Measurements from ENCODE around the gene DISP3.

DNA sequence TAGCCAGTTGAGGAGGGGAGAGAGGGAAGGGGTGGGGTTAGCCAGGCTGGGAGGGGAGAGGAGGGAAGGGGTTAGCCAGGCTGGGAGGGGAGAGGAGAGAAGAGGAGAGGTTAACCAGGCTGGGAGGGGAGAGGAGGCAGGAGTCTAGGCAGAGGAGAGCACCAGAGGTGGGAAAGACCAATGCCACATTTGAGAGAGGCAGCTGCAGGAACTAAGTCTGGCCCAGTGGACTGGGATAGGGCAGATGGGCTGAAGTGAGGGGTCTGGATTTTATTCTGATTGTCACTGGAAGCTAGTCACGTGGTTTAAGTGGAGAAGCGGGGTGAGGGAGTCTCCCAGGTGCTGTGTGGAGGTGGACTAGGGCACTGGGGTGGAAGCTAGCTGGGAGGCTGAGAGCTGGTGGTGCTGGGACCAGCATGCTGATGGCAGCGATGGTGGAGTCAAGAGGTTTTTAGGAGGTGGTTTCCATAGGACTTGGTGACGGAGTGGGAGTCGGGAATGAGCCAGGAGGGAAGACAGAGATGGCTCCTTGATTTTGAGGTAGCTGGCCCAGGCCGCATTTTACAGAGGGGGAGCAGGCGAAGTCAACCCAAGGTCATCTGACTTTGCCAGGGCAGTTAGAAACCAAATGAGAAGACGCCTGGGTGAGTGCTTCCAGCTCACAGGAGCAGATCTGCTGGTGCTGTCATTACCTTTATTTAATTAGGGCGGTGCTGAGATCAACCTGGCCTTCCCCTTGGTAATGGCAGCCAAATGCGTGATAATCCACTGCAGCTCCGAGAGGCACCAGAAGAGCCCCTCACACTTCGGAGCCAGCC, 42.8 kb downstream of the DISP3 start:
- TF ChIP-seq, protein P1, sequence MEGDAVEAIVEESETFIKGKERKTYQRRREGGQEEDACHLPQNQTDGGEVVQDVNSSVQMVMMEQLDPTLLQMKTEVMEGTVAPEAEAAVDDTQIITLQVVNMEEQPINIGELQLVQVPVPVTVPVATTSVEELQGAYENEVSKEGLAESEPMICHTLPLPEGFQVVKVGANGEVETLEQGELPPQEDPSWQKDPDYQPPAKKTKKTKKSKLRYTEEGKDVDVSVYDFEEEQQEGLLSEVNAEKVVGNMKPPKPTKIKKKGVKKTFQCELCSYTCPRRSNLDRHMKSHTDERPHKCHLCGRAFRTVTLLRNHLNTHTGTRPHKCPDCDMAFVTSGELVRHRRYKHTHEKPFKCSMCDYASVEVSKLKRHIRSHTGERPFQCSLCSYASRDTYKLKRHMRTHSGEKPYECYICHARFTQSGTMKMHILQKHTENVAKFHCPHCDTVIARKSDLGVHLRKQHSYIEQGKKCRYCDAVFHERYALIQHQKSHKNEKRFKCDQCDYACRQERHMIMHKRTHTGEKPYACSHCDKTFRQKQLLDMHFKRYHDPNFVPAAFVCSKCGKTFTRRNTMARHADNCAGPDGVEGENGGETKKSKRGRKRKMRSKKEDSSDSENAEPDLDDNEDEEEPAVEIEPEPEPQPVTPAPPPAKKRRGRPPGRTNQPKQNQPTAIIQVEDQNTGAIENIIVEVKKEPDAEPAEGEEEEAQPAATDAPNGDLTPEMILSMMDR (IDR thresholded peaks at IDR 0.05; ENCODE audit: low read depth, low read length), result no peak
- no peak for TF ChIP-seq POLR2A (IDR thresholded peaks at IDR 0.05; ENCODE audit: extremely low read depth, insufficient read length)
- TF ChIP-seq MYC (IDR thresholded peaks at IDR 0.05; ENCODE audit: low read depth, low read length), result no peak

Data from NB4 (cell line).